GM19025 (cell line): ENCODE data around the gene DDX11.
"Not testable (repeated sequence)": the region's sequence is repeated elsewhere in the genome, so short reads cannot be mapped to it uniquely, and the experiment has no call there.

ENCODE experiments used
- ATAC-seq: cut with Tn5 transposase; IDR thresholded peaks from one replicate; pipeline ENCODE4 v1.9.1; 2021; ENCODE audit warnings: mild to moderate bottlenecking, low read depth, moderate library complexity; ENCODE audit not compliant: unreplicated experiment

Gene DDX11

DNA sequence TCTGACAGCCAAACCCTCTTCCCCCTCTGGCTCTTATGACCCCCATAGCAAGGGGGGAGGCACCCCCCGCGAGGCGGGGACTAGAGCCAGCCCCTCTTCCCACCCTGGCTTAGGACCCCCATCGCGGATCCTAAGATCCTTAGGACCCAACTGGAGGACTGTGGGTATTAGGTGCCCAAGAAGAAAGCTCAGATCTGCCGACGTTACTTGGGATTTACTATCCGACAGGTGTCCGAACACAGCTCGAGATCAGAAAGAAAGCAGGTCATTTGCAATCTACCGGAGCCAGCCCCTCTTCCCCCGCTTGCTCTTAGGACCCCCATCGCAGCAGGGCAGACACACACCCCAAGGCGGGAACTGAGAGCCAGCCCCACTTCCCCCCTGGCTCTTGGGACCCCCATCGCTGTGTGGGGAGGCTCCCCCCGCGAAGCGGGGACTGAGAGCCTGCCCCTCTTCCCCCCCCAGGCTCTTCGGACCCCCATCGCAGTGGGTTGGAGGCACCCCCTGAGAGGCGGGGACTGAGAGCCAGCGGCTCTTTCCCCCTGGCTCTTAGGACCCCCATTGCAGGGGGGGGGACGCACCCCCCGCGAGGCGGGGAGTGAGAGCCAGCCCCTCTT is 46.8 kb downstream of the DDX11 start:
- ATAC-seq: no peak

DNA sequence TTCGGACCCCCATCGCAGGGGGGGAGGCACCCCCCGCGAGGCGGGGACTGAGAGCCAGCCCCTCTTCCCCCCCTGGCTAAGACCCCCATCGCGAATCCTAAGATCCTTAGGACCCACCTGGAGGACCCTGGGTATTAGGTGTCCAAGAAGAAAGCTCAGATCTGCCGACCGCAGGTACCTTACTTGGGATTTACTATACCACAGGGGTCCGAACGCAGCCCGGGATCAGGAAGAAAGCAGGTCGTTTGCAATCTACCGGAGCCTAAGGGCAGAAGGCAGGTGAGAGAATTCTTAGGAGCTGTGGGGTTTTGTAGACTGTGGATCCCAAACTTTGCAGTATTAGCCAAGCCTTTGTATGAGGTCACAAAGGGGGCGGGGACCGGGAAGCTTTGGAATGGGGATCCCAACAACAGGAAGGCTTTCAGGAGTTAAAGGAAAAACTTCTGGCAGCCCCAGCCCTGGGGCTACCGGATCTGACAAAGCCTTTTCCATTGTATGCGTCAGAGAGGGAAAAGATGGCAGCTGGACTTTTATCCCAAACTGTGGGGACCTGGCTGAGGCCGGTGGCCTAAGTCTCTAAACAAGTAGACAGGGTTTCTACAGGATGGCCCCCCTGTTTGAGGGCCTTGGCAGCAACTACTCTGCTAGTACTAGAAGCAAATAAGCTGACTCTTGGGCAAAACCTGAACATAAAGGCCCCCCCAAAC is 47.5 kb downstream of the DDX11 start:
- not testable (repeated sequence) for ATAC-seq

GRCh38 chr12:31122481-31122880 is 48.8 kb downstream of the DDX11 start:
- ATAC-seq: no peak

- ATAC-seq: not testable (repeated sequence)
Observed at GRCh38 chr12:31124158-31124557, 50.5 kb downstream of the DDX11 start.

DNA sequence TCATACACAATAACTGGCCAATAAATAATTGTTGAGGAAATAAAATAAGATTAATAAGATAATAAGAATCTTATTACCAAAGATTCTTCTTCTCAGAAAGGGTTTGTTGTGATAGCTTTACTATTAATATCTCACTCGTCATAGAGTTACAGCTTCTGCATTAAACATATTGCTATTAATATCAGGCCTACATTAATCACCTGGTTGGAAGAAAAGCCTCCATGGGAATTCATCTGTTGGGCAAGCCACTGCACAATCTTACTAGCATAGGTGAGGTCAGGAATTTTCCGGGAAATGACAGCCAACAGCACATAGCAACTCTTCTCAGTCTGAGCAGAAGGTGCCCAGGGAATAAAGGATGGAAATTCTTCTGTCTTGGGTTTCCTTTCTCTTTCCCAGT is 51.5 kb downstream of the DDX11 start:
- not testable (repeated sequence) for ATAC-seq

DNA sequence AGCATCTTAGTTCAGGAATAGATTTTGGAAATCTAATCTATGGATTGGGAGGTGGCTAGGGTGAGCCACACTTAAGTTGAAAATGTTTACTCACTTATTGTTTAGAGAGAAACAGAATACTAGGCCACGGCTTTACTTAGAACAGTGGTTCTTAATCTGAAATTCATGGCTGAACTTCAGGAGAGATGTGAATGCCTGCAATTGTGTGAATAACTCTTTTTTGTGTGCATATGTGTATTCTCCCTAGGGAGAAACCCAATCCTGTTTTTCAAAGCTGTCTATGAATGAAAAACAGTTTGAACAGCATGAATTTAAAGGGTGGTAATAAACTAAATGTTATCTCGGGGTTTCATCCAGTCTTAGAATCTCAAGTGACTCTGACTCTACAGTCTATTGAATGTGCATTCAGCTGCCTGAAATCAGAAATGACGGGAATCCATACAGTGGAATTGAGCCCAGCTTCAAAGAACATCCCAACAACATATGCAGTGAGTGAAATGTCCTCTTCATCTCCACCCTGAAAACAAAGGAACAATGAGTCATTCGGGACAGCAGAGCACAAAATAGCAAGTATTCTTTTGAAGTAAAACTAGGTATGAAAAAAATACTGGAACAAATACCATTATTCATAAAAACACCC is 53.7 kb downstream of the DDX11 start:
- not testable (repeated sequence) for ATAC-seq

DNA sequence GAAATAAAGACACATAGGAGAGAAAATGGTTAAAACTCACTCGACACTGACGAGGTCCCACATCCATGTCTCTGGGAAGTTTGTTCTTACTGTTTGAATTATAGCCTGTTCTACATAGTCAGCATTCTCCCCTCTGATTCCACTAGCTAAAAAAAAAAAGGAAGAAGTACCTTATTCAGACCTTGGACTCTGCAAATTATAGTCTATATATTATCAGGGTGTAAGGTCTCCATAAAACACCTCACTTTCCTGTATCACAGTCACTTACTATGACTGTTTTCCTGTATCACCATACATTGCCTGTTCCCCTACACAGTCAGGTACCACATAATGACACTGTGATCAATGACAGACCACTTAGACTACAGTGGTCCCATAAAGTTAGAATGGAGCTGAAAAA is 62.9 kb downstream of the DDX11 start:
- not testable (repeated sequence) for ATAC-seq

DNA sequence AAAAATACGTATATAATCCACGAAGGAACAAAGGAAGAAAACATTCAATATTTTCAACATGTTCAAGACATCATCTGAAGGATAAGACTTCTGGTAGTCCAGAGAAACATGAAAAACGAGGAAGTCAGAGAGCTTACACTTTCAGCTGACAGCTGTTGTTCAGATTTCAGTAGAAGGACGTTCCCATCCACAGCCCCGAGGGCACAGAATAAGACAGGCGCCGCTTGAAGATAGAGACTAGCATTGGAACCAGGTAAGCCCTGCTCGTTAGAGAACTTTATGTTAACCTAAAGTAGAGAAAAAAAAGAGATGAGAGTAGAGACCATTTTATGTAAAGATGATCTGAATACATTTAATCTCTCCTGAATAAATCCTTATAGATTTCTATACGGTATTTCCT is 71.1 kb downstream of the DDX11 start:
- not testable (repeated sequence) for ATAC-seq

- not testable (repeated sequence) for ATAC-seq
Observed at GRCh38 chr12:31145296-31145695, 71.6 kb downstream of the DDX11 start.

DNA sequence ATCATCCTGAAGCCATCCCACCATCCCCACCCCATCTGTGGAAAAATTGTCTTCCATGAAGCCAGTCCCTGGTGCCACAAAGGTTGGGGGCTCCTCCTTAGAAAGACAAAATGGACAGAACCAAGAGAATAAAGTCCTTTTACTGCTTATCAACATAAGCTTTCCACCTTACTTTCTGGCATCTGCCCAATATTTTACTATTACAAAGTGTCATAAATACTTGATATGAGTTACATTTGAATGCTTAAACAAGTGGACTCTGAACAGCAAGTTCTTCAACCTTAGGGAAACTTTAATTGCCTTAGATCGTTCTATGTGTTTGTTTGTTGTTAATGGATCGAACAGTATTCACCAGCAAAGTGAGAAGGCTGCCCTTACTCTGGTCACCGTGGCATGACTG is 73.8 kb downstream of the DDX11 start:
- ATAC-seq: not testable (repeated sequence)

GRCh38 chr12:31150766-31151165 is 77.1 kb downstream of the DDX11 start:
- not testable (repeated sequence) for ATAC-seq
